Measurements from ENCODE around the gene STAC2. TPM values are rescaled to one million over a fixed set of nuclear protein-coding genes. Genes with fewer than 3 reads are reported as not detected.
A peak's percentile ranks its signal among the peaks of the same experiment; 100 is the strongest.

Gene STAC2
- total RNA-seq, 6 donors from 2014 or later, result 0.24 to 1.1 (median 0.48) TPM; not detected in 2

GRCh38 chr17:39238311-39238972 lies 12.7 kb upstream of the STAC2 start:
- H3K4me1 ChIP-seq, result peaks cover 0 to 26% (median 12%) of the 10 kb centered on the region in 4 donors
- peak overlapping the region in 3 of 4 donors; percentile 30 to 67 (median 35) for H3K27ac ChIP-seq
- DNase-seq, result peak in 1 of 2 donors; percentile 68
- no peaks in the 10 kb centered on the region for H3K9me3 ChIP-seq
- TF ChIP-seq CTCF (IDR thresholded peaks at IDR 0.05) (no peak), POLR2A (IDR thresholded peaks at IDR 0.05) (peak in 1 of 4 donors; percentile 31)
- peak; percentile 36 to 42 for ATAC-seq (ENCODE audit: low FRiP score in 2 of 2)
- no peaks in the 10 kb centered on the region for H3K36me3 ChIP-seq
- no peak overlapping the region for H3K4me3 ChIP-seq
- 8 to 26% methylated on average over 11 to 14 of the region's 15 CpGs for WGBS, 2 donors
- H3K27me3 ChIP-seq, result no peaks in the 10 kb centered on the region

DNA sequence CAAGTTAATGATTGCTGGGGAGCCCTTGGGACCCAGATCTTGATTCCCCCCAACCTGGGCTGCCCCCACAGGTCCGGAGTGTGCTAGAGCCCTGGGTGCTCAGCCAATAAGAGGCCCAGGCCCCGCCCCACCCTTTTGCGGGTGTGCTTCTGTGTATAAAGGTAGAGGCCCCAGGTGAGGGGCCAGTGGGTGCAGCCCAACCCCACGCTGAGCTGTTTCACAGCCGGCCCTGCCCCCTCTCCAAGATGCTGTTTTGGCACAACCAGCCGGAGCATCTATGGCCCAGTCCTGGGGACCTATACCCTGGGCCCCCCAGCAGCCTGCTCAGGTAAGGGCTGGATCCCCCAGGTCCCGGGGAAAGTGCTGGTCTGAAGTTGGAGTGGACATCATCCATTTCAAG lies 11.8 kb upstream of the STAC2 start:
- DNase-seq, result no peak
- no peak for ATAC-seq (ENCODE audit: low FRiP score in 2 of 2)
- WGBS, 2 donors, result 64 to 79% methylated on average over 5 to 7 of the region's 7 CpGs
- no peaks in the 10 kb centered on the region for H3K27me3 ChIP-seq
- H3K9me3 ChIP-seq, result no peaks in the 10 kb centered on the region
- no peak overlapping the region for H3K4me3 ChIP-seq
- no peak overlapping the region for H3K27ac ChIP-seq
- TF ChIP-seq EP300 (IDR thresholded peaks at IDR 0.05) (no peak), POLR2AphosphoS5 (IDR thresholded peaks at IDR 0.05) (no peak), POLR2A (IDR thresholded peaks at IDR 0.05) (no peak), CTCF (IDR thresholded peaks at IDR 0.05) (no peak)
- no peaks in the 10 kb centered on the region for H3K36me3 ChIP-seq
- peaks cover 0 to 26% (median 12%) of the 10 kb centered on the region in 4 donors for H3K4me1 ChIP-seq

DNA sequence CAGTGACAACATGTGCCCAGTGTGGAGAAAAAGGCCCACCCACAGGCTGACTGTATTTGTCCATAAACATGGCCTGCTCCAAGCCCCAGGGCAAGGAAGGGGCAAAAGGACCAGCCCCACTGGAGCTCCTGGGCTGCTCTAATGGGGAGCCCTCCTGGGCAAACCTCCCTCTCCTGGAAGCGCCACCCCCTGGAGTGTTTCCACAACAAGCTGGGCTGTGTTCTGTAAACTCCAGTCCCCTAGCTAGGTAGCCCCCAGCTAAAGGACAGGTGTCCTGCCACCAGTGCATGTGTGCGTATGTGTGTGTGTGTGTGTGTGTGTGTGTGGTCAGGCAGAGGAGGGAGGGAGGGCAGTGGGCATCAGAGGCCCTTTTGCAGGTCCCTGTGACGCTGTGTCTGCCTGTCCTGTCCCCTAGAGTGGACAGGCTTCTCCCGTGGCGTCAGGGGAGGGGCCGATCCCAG lies 11.3 kb upstream of the STAC2 start:
- 86 to 88% methylated on average over 5 to 6 of the region's 6 CpGs for WGBS, 2 donors
- DNase-seq, result no peak
- TF ChIP-seq POLR2AphosphoS5 (IDR thresholded peaks at IDR 0.05) (no peak), EP300 (IDR thresholded peaks at IDR 0.05) (no peak), POLR2A (IDR thresholded peaks at IDR 0.05) (no peak), CTCF (IDR thresholded peaks at IDR 0.05) (no peak)
- H3K36me3 ChIP-seq, result no peaks in the 10 kb centered on the region
- ATAC-seq (ENCODE audit: low FRiP score in 2 of 2), result peak in 1 of 2 donors; percentile 1
- no peak overlapping the region for H3K4me3 ChIP-seq
- H3K9me3 ChIP-seq, result no peaks in the 10 kb centered on the region
- peaks cover 0 to 32% (median 16%) of the 10 kb centered on the region in 4 donors for H3K4me1 ChIP-seq
- no peak overlapping the region for H3K27ac ChIP-seq
- H3K27me3 ChIP-seq, result no peaks in the 10 kb centered on the region

DNA sequence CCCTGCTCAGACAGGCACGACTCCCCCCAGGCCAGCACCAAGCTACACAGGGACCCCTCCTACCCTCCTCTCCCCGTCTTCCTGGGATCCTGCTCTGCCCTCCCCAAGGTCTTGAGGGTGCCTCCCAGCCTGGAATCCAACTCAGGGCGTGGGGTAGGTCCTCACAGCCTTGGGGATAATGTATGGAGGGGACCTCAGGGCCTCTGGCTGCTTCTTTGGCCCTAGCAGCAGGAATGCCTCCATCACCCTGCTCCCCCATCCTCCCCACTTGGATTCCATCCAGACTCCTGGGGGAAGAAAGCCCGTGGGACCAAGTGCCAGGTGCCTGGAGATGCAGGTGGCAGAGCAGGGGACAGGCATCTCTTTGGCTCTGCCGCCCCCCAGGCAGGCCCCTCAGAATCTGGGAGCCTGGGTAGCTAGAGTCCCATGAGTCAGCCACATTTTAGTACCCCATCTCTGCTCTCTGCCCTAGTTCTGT lies 10.7 kb upstream of the STAC2 start:
- H3K27me3 ChIP-seq, result no peaks in the 10 kb centered on the region
- no peak for DNase-seq
- WGBS, 2 donors, result 67 to 72% methylated on average over 3 to 5 of the region's 5 CpGs
- no peak overlapping the region for H3K4me3 ChIP-seq
- no peak for ATAC-seq (ENCODE audit: low FRiP score in 2 of 2)
- H3K4me1 ChIP-seq, result peaks cover 5 to 37% (median 21%) of the 10 kb centered on the region in 4 donors
- H3K27ac ChIP-seq, result no peak overlapping the region
- TF ChIP-seq EP300 (IDR thresholded peaks at IDR 0.05), result no peak
- no peak for TF ChIP-seq POLR2A (IDR thresholded peaks at IDR 0.05)
- no peak for TF ChIP-seq POLR2AphosphoS5 (IDR thresholded peaks at IDR 0.05)
- no peaks in the 10 kb centered on the region for H3K36me3 ChIP-seq
- H3K9me3 ChIP-seq, result no peaks in the 10 kb centered on the region

GRCh38 chr17:39235555-39236449 lies 10.1 kb upstream of the STAC2 start:
- DNase-seq (no peak), ATAC-seq (ENCODE audit: low FRiP score in 2 of 2) (peak; percentile 53 to 61)
- H3K36me3 ChIP-seq, result no peaks in the 10 kb centered on the region
- H3K27ac ChIP-seq, result no peak overlapping the region
- H3K27me3 ChIP-seq, result no peaks in the 10 kb centered on the region
- no peaks in the 10 kb centered on the region for H3K9me3 ChIP-seq
- H3K4me1 ChIP-seq, result peaks cover 5 to 44% (median 25%) of the 10 kb centered on the region in 4 donors
- no peak overlapping the region for H3K4me3 ChIP-seq
- 27 to 40% methylated on average over 16 to 18 of the region's 18 CpGs for WGBS, 2 donors
- TF ChIP-seq CTCF (IDR thresholded peaks at IDR 0.05), result peak; percentile 22 to 74 (median 34)
- TF ChIP-seq POLR2AphosphoS5 (IDR thresholded peaks at IDR 0.05), result no peak

Data from upper lobe of left lung (tissue), 6 donors.